ENCODE measurements around the gene OR5T1. TPM values are rescaled to one million over a fixed set of nuclear protein-coding genes. Genes with fewer than 3 reads are reported as not detected.

Gene OR5T1
- polyA plus RNA-seq, 1 of the 3 experiments (the other 2 are of a cell fraction) = not detected

DNA sequence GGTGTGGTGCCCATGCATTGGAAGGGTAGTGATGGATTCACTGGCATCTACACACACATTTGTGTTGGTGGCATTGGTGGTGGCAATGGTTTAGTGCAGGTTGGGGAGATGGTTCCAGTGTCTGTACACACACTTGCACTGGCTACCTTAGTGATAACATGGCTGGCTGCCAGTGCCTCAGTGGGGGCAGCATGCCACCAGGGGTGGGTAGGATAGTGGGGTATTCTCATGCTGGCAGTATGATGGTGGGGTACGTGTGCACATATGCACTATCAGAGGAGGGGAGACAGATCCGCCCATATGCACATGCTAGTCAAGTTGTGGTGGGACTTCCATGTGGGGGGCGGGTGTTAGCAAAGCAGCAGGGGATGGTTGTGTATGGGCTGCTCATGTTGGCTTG is 33.9 kb downstream of the OR5T1 start:
- ChIA-PET CTCF (no interaction called here), POLR2A (no interaction called here)
- no peak overlapping the region for H3K27ac ChIP-seq (ENCODE audit: low read depth in 2 of 2, low read length in 1 of 2)
- DNase-seq = no peak
- no peaks in the 10 kb centered on the region for H3K36me3 ChIP-seq (replicated peaks in 1 of 2; ENCODE audit: control insufficient read depth in 1 of 2, insufficient read depth in 2 of 2, low read length in 1 of 2)
- WGBS (ENCODE audit: low lambda C conversion rate) = 0% methylated on average over 3 of the region's 3 CpGs
- H3K9me2 ChIP-seq = no peaks in the 10 kb centered on the region
- no peaks in the 10 kb centered on the region for H3K79me2 ChIP-seq (ENCODE audit: insufficient read depth)
- H3F3A ChIP-seq (replicated peaks; ENCODE audit: insufficient read depth) = no peaks in the 10 kb centered on the region
- no peaks in the 10 kb centered on the region for H3K4me1 ChIP-seq (ENCODE audit: control insufficient read depth in 1 of 2, insufficient read depth in 2 of 2, low read depth in 1 of 2, low read length in 1 of 2)
- H3K27me3 ChIP-seq (ENCODE audit: insufficient read depth) = no peaks in the 10 kb centered on the region
- no peak overlapping the region for H3K4me3 ChIP-seq (ENCODE audit: low read depth in 2 of 2, low read length in 1 of 2)
- no peak overlapping the region for H3K4me2 ChIP-seq
- TF ChIP-seq ELF1 (IDR thresholded peaks at IDR 0.05) (no peak), RAD21 (IDR thresholded peaks at IDR 0.05; ENCODE audit: low read length) (no peak), RFX5 (IDR thresholded peaks at IDR 0.05; ENCODE audit: low read length) (no peak), USF1 (IDR thresholded peaks at IDR 0.05; ENCODE audit: borderline replicate concordance, low read depth) (no peak), SMC3 (IDR thresholded peaks at IDR 0.05; ENCODE audit: low read depth, low read length) (no peak), RXRA (IDR thresholded peaks at IDR 0.05; ENCODE audit: borderline replicate concordance, low read depth) (no peak), IRF3 (IDR thresholded peaks at IDR 0.05; ENCODE audit: low read depth, low read length) (no peak), TAF1 (IDR thresholded peaks at IDR 0.05; ENCODE audit: borderline replicate concordance, low read depth, low read length) (no peak), YY1 (IDR thresholded peaks at IDR 0.05; ENCODE audit: low read depth) (no peak), USF2 (IDR thresholded peaks at IDR 0.05; ENCODE audit: borderline replicate concordance, low read depth, low read length) (no peak), RCOR1 (IDR thresholded peaks at IDR 0.05; ENCODE audit: low read length) (no peak), EZH2phosphoT487 (IDR thresholded peaks at IDR 0.05; ENCODE audit: borderline replicate concordance, low read depth) (no peak), CHD2 (IDR thresholded peaks at IDR 0.05; ENCODE audit: low read length, partially characterized antibody) (no peak), GATA2 (CRISPR knock-in tag; IDR thresholded peaks at IDR 0.05) (no peak), POLR2AphosphoS5 (IDR thresholded peaks at IDR 0.05; ENCODE audit: low read depth, low read length) (no peak), TEAD4 (IDR thresholded peaks at IDR 0.05; ENCODE audit: borderline replicate concordance, insufficient read depth) (no peak), MEF2A (IDR thresholded peaks at IDR 0.05; ENCODE audit: borderline replicate concordance, low read depth) (no peak)
- TF ChIP-seq, protein P1, sequence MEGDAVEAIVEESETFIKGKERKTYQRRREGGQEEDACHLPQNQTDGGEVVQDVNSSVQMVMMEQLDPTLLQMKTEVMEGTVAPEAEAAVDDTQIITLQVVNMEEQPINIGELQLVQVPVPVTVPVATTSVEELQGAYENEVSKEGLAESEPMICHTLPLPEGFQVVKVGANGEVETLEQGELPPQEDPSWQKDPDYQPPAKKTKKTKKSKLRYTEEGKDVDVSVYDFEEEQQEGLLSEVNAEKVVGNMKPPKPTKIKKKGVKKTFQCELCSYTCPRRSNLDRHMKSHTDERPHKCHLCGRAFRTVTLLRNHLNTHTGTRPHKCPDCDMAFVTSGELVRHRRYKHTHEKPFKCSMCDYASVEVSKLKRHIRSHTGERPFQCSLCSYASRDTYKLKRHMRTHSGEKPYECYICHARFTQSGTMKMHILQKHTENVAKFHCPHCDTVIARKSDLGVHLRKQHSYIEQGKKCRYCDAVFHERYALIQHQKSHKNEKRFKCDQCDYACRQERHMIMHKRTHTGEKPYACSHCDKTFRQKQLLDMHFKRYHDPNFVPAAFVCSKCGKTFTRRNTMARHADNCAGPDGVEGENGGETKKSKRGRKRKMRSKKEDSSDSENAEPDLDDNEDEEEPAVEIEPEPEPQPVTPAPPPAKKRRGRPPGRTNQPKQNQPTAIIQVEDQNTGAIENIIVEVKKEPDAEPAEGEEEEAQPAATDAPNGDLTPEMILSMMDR (IDR thresholded peaks at IDR 0.05) = no peak
- H4K20me1 ChIP-seq (ENCODE audit: insufficient read depth) = no peaks in the 10 kb centered on the region
- no peaks in the 10 kb centered on the region for H3K9me3 ChIP-seq
- H2AFZ ChIP-seq (ENCODE audit: low read depth) = no peak overlapping the region
- no peak overlapping the region for H3K9ac ChIP-seq
